ENCODE data around the gene ATP10A. TPM values are rescaled to one million over a fixed set of nuclear protein-coding genes. Genes with fewer than 3 reads are reported as not detected.
A peak's percentile ranks its signal among the peaks of the same experiment; 100 is the strongest.

Gene ATP10A
- total and polyA plus RNA-seq, 2 experiments from 2014 or later: not detected

GRCh38 chr15:25801586-25802284, 61.4 kb downstream of the ATP10A start:
- no peak overlapping the region for H3K27ac ChIP-seq
- no peaks in the 10 kb centered on the region for H3K9me3 ChIP-seq (ENCODE audit: low read depth)
- no peaks in the 10 kb centered on the region for H3K36me3 ChIP-seq
- H3K4me1 ChIP-seq (ENCODE audit: low read depth): no peaks in the 10 kb centered on the region
- no peak for TF ChIP-seq CTCF (IDR thresholded peaks at IDR 0.05; ENCODE audit: low read depth, low read length)
- no peak overlapping the region for H3K4me3 ChIP-seq
- no peak for DNase-seq (ENCODE audit: low read depth in 1 of 2, low spot score in 1 of 2)
- no peaks in the 10 kb centered on the region for H3K27me3 ChIP-seq

- no peak for TF ChIP-seq CTCF (IDR thresholded peaks at IDR 0.05; ENCODE audit: low read depth, low read length)
- Histone ChIP-seq H3K4me3 (no peak overlapping the region), H3K36me3 (no peaks in the 10 kb centered on the region), H3K9me3 (ENCODE audit: low read depth) (no peaks in the 10 kb centered on the region), H3K27ac (no peak overlapping the region), H3K27me3 (no peaks in the 10 kb centered on the region), H3K4me1 (ENCODE audit: low read depth) (no peaks in the 10 kb centered on the region)
- no peak for DNase-seq (ENCODE audit: low read depth in 1 of 2, low spot score in 1 of 2)
Measured at GRCh38 chr15:25800761-25801515, 62.2 kb downstream of the ATP10A start.

- Histone ChIP-seq H3K36me3 (no peaks in the 10 kb centered on the region), H3K27me3 (no peaks in the 10 kb centered on the region), H3K4me1 (ENCODE audit: low read depth) (no peaks in the 10 kb centered on the region), H3K27ac (no peak overlapping the region), H3K4me3 (no peak overlapping the region), H3K9me3 (ENCODE audit: low read depth) (no peaks in the 10 kb centered on the region)
- DNase-seq (ENCODE audit: low read depth in 1 of 2, low spot score in 1 of 2): no peak
- no peak for TF ChIP-seq CTCF (IDR thresholded peaks at IDR 0.05; ENCODE audit: low read depth, low read length)
Measured at GRCh38 chr15:25799906-25800700, 63.0 kb downstream of the ATP10A start.

GRCh38 chr15:25797936-25798901, 64.9 kb downstream of the ATP10A start:
- Histone ChIP-seq H3K4me1 (ENCODE audit: low read depth) (no peaks in the 10 kb centered on the region), H3K36me3 (no peaks in the 10 kb centered on the region), H3K9me3 (ENCODE audit: low read depth) (no peaks in the 10 kb centered on the region), H3K27ac (no peak overlapping the region), H3K4me3 (no peak overlapping the region), H3K27me3 (no peaks in the 10 kb centered on the region)
- peak in 1 of 2 donors; percentile 16 for DNase-seq (ENCODE audit: low read depth in 1 of 2, low spot score in 1 of 2)
- TF ChIP-seq CTCF (IDR thresholded peaks at IDR 0.05; ENCODE audit: low read depth, low read length): no peak

- no peak for TF ChIP-seq CTCF (IDR thresholded peaks at IDR 0.05; ENCODE audit: low read depth, low read length)
- Histone ChIP-seq H3K4me1 (ENCODE audit: low read depth) (no peaks in the 10 kb centered on the region), H3K27ac (no peak overlapping the region), H3K36me3 (no peaks in the 10 kb centered on the region), H3K9me3 (ENCODE audit: low read depth) (no peaks in the 10 kb centered on the region), H3K27me3 (no peaks in the 10 kb centered on the region), H3K4me3 (no peak overlapping the region)
- DNase-seq (ENCODE audit: low read depth in 1 of 2, low spot score in 1 of 2): no peak
Measured at GRCh38 chr15:25797511-25797935, 65.6 kb downstream of the ATP10A start.
